Erythroblast (primary cell): ENCODE results near the gene CDKL1.

Source experiments
- DNase-seq, 2 experiments: peaks; one replicate each; lab custom pipeline; 2025; lab: John Stamatoyannopoulos, UW
- GATA1 ChIP-seq: IDR thresholded peaks from 2 replicates; pipeline ENCODE4 v1.6.1; 2011; ENCODE audit warnings: low read depth, mild to moderate bottlenecking, control low read depth, low read length, moderate library complexity
- POLR2A ChIP-seq: IDR thresholded peaks from 2 replicates; pipeline ENCODE4 v1.6.1; 2011; ENCODE audit warnings: mild to moderate bottlenecking, low read length

CDKL1 gene

GRCh38 chr14:50342221-50343078 is 54.2 kb downstream of the CDKL1 start:
- peak; percentile 95 to 97 for DNase-seq
- peak; percentile 48 for TF ChIP-seq POLR2A
- peak; percentile 50 for TF ChIP-seq GATA1

- peak; percentile 10 to 19 for DNase-seq
- TF ChIP-seq POLR2A (no peak), GATA1 (no peak)
Observed at GRCh38 chr14:50340963-50341362, 55.7 kb downstream of the CDKL1 start.

- no peak for DNase-seq
- TF ChIP-seq POLR2A = no peak
- TF ChIP-seq GATA1 = no peak
Observed at GRCh38 chr14:50340045-50340444, 56.6 kb downstream of the CDKL1 start.

- TF ChIP-seq GATA1 = no peak
- no peak for DNase-seq
Observed at GRCh38 chr14:50339178-50339804, 57.4 kb downstream of the CDKL1 start.

GRCh38 chr14:50338587-50338986 is 58.1 kb downstream of the CDKL1 start:
- TF ChIP-seq GATA1 (no peak), POLR2A (no peak)
- peak in 1 of 2 experiments; percentile 20 for DNase-seq

- DNase-seq = peak; percentile 60 to 71
- TF ChIP-seq POLR2A = no peak
- TF ChIP-seq GATA1 = no peak
Observed at GRCh38 chr14:50335989-50336824, 60.5 kb downstream of the CDKL1 start.

- DNase-seq = no peak
- TF ChIP-seq POLR2A = no peak
- no peak for TF ChIP-seq GATA1
Observed at GRCh38 chr14:50335389-50335788, 61.3 kb downstream of the CDKL1 start.

GRCh38 chr14:50334211-50334610 is 62.5 kb downstream of the CDKL1 start:
- no peak for DNase-seq
- TF ChIP-seq POLR2A (no peak), GATA1 (no peak)

GRCh38 chr14:50333014-50333509 is 63.6 kb downstream of the CDKL1 start:
- DNase-seq = no peak

GRCh38 chr14:50331596-50331995 is 65.1 kb downstream of the CDKL1 start:
- no peak for TF ChIP-seq POLR2A
- no peak for TF ChIP-seq GATA1
- no peak for DNase-seq

More at GRCh38 chr14:50333014-50333509, 63.6 kb downstream of the CDKL1 start:
- TF ChIP-seq GATA1 (no peak), POLR2A (no peak)

- peak; percentile 92 to 93 for DNase-seq
- TF ChIP-seq POLR2A (peak; percentile 80), GATA1 (no peak)
Observed at GRCh38 chr14:50321009-50321660, 75.5 kb downstream of the CDKL1 start.

GRCh38 chr14:50320283-50320682 is 76.4 kb downstream of the CDKL1 start:
- TF ChIP-seq GATA1 = no peak
- no peak for TF ChIP-seq POLR2A
- peak; percentile 16 to 66 for DNase-seq

GRCh38 chr14:50319721-50320120 is 77.0 kb downstream of the CDKL1 start:
- DNase-seq = peak in 1 of 2 experiments; percentile 50
- TF ChIP-seq GATA1 (no peak), POLR2A (no peak)
